H9 (cell line): ENCODE data around the gene LINC01488. TPM values are rescaled to one million over a fixed set of nuclear protein-coding genes. Genes with fewer than 3 reads are reported as not detected.

ENCODE experiments used
- DNase-seq: peaks from one replicate; pipeline ENCODE4 v3.0.0-alpha.2; 2017
- H2AFZ ChIP-seq: one replicate; pipeline ENCODE4 v1.6.1; 2013; ENCODE audit warnings: mild to moderate bottlenecking, low read length, control low read depth, moderate library complexity
- H2AK5ac ChIP-seq: 2 replicates; pipeline ENCODE4 v1.6.1; 2013; ENCODE audit warnings: low read length, control low read depth, mixed read lengths; ENCODE audit not compliant: insufficient read length
- H2BK120ac ChIP-seq: one replicate; pipeline ENCODE4 v1.6.1; 2013; ENCODE audit warnings: low read depth, mild to moderate bottlenecking, low read length, control low read depth, inconsistent platforms; ENCODE audit not compliant: poor library complexity, severe bottlenecking
- H2BK12ac ChIP-seq: 2 replicates; pipeline ENCODE4 v1.6.1; 2013; ENCODE audit warnings: low read length, control low read depth, mixed read lengths, low read depth; ENCODE audit not compliant: insufficient read length
- H2BK15ac ChIP-seq: 2 replicates; pipeline ENCODE4 v1.6.1; 2013; ENCODE audit warnings: low read depth, low read length, control low read depth
- H2BK20ac ChIP-seq: one replicate; pipeline ENCODE4 v1.6.1; 2013; ENCODE audit warnings: low read depth, mild to moderate bottlenecking, low read length, control low read depth, inconsistent platforms; ENCODE audit not compliant: poor library complexity, severe bottlenecking
- H2BK5ac ChIP-seq: 2 replicates; pipeline ENCODE4 v1.6.1; 2013; ENCODE audit warnings: low read length, control low read depth, mixed read lengths; ENCODE audit not compliant: insufficient read length
- H3K14ac ChIP-seq: 2 replicates; pipeline ENCODE4 v1.6.1; 2013; ENCODE audit warnings: low read length, control low read depth; ENCODE audit not compliant: insufficient read depth
- H3K18ac ChIP-seq: 2 replicates; pipeline ENCODE4 v1.6.1; 2013; ENCODE audit warnings: low read depth, mild to moderate bottlenecking, mixed read lengths, low read length, control low read depth; ENCODE audit not compliant: insufficient read length
- H3K23ac ChIP-seq: 2 replicates; pipeline ENCODE4 v1.6.1; 2013; ENCODE audit warnings: low read length, control low read depth, mixed read lengths, low read depth; ENCODE audit not compliant: insufficient read length
- H3K23me2 ChIP-seq: 2 replicates; pipeline ENCODE4 v1.6.1; 2013; ENCODE audit warnings: low read depth, mild to moderate bottlenecking, mixed read lengths, low read length, control low read depth; ENCODE audit not compliant: insufficient read length, poor library complexity, severe bottlenecking
- H3K27ac ChIP-seq: 2 replicates; pipeline ENCODE4 v1.5.1; 2013; ENCODE audit warnings: low read length, control low read depth, mixed read lengths, low read depth; ENCODE audit not compliant: insufficient read length
- H3K27me3 ChIP-seq: 2 replicates; pipeline ENCODE4 v1.6.1; 2013; ENCODE audit warnings: low read length, control low read depth, inconsistent platforms; ENCODE audit not compliant: insufficient read depth
- H3K4ac ChIP-seq: 2 replicates; pipeline ENCODE4 v1.6.1; 2013; ENCODE audit warnings: low read depth, mild to moderate bottlenecking, control low read depth, inconsistent platforms, low read length, moderate library complexity
- H3K4me1 ChIP-seq: 2 replicates; pipeline ENCODE4 v1.6.1; 2013; ENCODE audit warnings: low read length, control low read depth, inconsistent platforms; ENCODE audit not compliant: insufficient read depth
- H3K4me2 ChIP-seq: 2 replicates; pipeline ENCODE4 v1.6.1; 2013; ENCODE audit warnings: low read length, control low read depth, mixed read lengths; ENCODE audit not compliant: insufficient read length, insufficient read depth
- H3K56ac ChIP-seq: 2 replicates; pipeline ENCODE4 v1.6.1; 2013; ENCODE audit warnings: low read depth, mild to moderate bottlenecking, mixed read lengths, low read length, control low read depth; ENCODE audit not compliant: insufficient read length
- H3K79me1 ChIP-seq: 2 replicates; pipeline ENCODE4 v1.6.1; 2013; ENCODE audit warnings: low read depth, mild to moderate bottlenecking, moderate library complexity, low read length, control low read depth, inconsistent platforms; ENCODE audit not compliant: insufficient read depth, poor library complexity, severe bottlenecking
- H3K79me2 ChIP-seq: 2 replicates; pipeline ENCODE4 v1.6.1; 2013; ENCODE audit warnings: low read length, control low read depth, inconsistent platforms; ENCODE audit not compliant: insufficient read depth
- H3K9ac ChIP-seq: 2 replicates; pipeline ENCODE4 v1.6.1; 2013; ENCODE audit warnings: low read length, control low read depth, mixed read lengths; ENCODE audit not compliant: insufficient read length; ENCODE audit errors: extremely low read depth
- H3K9me3 ChIP-seq: one replicate; pipeline ENCODE4 v1.6.1; 2013; ENCODE audit warnings: low read depth, low read length, inconsistent platforms; ENCODE audit not compliant: control insufficient read depth
- H3T11ph ChIP-seq: one replicate; pipeline ENCODE4 v1.6.1; 2013; ENCODE audit warnings: mild to moderate bottlenecking, low read length, control low read depth, inconsistent platforms
- H4K20me1 ChIP-seq: one replicate; pipeline ENCODE4 v1.6.1; 2013; ENCODE audit not compliant: control insufficient read depth, insufficient read length, insufficient read depth
- H4K5ac ChIP-seq: 2 replicates; pipeline ENCODE4 v1.6.1; 2013; ENCODE audit warnings: low read depth, mild to moderate bottlenecking, mixed read lengths, low read length, control low read depth; ENCODE audit not compliant: insufficient read length
- H4K8ac ChIP-seq: replicated peaks from 2 replicates; pipeline ENCODE4 v1.6.1; 2013; ENCODE audit warnings: low read length, control low read depth, mixed read lengths, low read depth; ENCODE audit not compliant: insufficient read length
- H4K91ac ChIP-seq: 2 replicates; pipeline ENCODE4 v1.6.1; 2013; ENCODE audit warnings: low read depth, mild to moderate bottlenecking, moderate library complexity, mixed read lengths, low read length, control low read depth; ENCODE audit not compliant: insufficient read length
- H3K27ac Mint-ChIP-seq, 3 experiments: 2 replicates in 2 of 3; 3 replicates in 1 of 3; pipeline ENCODE4 v1.8.0; 2020 to 2021; ENCODE audit warnings: mixed read lengths in 3 of 3, mild to moderate bottlenecking in 1 of 3, moderate library complexity in 1 of 3
- H3K27me3 Mint-ChIP-seq: 2 replicates; pipeline ENCODE4 v1.8.0; 2021; ENCODE audit warnings: low read depth, mild to moderate bottlenecking, moderate library complexity, mixed read lengths
- H3K36me3 Mint-ChIP-seq, 3 experiments: 2 replicates in 2 of 3; 3 replicates in 1 of 3; pipeline ENCODE4 v1.8.0; 2020 to 2021; ENCODE audit warnings: low read depth in 3 of 3, mixed read lengths in 3 of 3; ENCODE audit not compliant: insufficient read depth in 1 of 3
- H3K4me1 Mint-ChIP-seq, 2 experiments: 2 replicates each; pipeline ENCODE4 v1.8.0; 2020; ENCODE audit warnings: mixed read lengths in 2 of 2
- H3K4me3 Mint-ChIP-seq, 2 experiments: 2 replicates in 1 of 2; 3 replicates in 1 of 2; pipeline ENCODE4 v1.8.0; 2020 to 2021; ENCODE audit warnings: mild to moderate bottlenecking in 2 of 2, mixed read lengths in 2 of 2, moderate library complexity in 1 of 2
- H3K9me3 Mint-ChIP-seq, 2 experiments: 2 replicates in 1 of 2; 3 replicates in 1 of 2; pipeline ENCODE4 v1.8.0; 2020; ENCODE audit warnings: mild to moderate bottlenecking in 2 of 2, mixed read lengths in 2 of 2, moderate library complexity in 1 of 2
- WGBS: extraction: QIAGEN DNeasy Blood & Tissue Kit; methylation state at CpG from one replicate; pipeline ENCODE4 v1.1.7; 2013; ENCODE audit warnings: missing lambda C conversion rate, low lambda C conversion rate, mixed read lengths; ENCODE audit not compliant: insufficient read length; ENCODE audit errors: extremely low coverage; 5-methylcytosine and 5-hydroxymethylcytosine counted together
- total RNA-seq: library from RNA; stranded (reverse); gene quantifications from 2 replicates; pipeline ENCODE4 v1.2.1, GENCODE V29; 2021
- TF ChIP-seq, protein P1 (sequence below): fragments of 200-600 bp; sonication (generic); conservative IDR thresholded peaks from 3 replicates; pipeline ENCODE4 v1.8.0; 2021; ENCODE audit warnings: antibody characterized with exemption, mild to moderate bottlenecking

Gene LINC01488
- total RNA-seq, 1 experiment from 2014 or later = not detected

- no peak overlapping the region for H4K5ac ChIP-seq
- WGBS = no CpG with 5 or more reads among the region's 4 CpGs
- H3K18ac ChIP-seq = no peak overlapping the region
- no peaks in the 10 kb centered on the region for H4K20me1 ChIP-seq
- Mint-ChIP-seq H3K36me3 (peaks cover 3 to 25% (median 6%) of the 10 kb centered on the region in 3 experiments; a peak in 6 of 7 replicates), H3K27me3 (peaks cover 11% of the 10 kb centered on the region), H3K9me3 (peaks cover 13 to 20% of the 10 kb centered on the region in 2 experiments), H3K4me1 (peaks cover 13 to 20% of the 10 kb centered on the region in 2 experiments), H3K4me3 (no peak overlapping the region), H3K27ac (no peak overlapping the region)
- no peaks in the 10 kb centered on the region for H3K79me2 ChIP-seq
- H4K91ac ChIP-seq = no peak overlapping the region
- H3K23ac ChIP-seq = no peak overlapping the region
- H2BK120ac ChIP-seq = no peak overlapping the region
- H3K23me2 ChIP-seq = no peaks in the 10 kb centered on the region
- H2AFZ ChIP-seq = no peak overlapping the region
- no peak overlapping the region for H3K14ac ChIP-seq
- no peak overlapping the region for H3K27ac ChIP-seq
- DNase-seq = no peak
- H3K56ac ChIP-seq = no peak overlapping the region
- no peak overlapping the region for H2BK5ac ChIP-seq
- H3T11ph ChIP-seq = no peak overlapping the region
- no peaks in the 10 kb centered on the region for H3K27me3 ChIP-seq
- peaks cover 3% of the 10 kb centered on the region; the same call in 1 of the 2 replicates for H3K4me1 ChIP-seq
- H3K9ac ChIP-seq = no peak overlapping the region
- H3K4ac ChIP-seq = no peak overlapping the region
- H2BK15ac ChIP-seq = no peak overlapping the region
- no peak overlapping the region for H4K8ac ChIP-seq
- TF ChIP-seq, protein P1, sequence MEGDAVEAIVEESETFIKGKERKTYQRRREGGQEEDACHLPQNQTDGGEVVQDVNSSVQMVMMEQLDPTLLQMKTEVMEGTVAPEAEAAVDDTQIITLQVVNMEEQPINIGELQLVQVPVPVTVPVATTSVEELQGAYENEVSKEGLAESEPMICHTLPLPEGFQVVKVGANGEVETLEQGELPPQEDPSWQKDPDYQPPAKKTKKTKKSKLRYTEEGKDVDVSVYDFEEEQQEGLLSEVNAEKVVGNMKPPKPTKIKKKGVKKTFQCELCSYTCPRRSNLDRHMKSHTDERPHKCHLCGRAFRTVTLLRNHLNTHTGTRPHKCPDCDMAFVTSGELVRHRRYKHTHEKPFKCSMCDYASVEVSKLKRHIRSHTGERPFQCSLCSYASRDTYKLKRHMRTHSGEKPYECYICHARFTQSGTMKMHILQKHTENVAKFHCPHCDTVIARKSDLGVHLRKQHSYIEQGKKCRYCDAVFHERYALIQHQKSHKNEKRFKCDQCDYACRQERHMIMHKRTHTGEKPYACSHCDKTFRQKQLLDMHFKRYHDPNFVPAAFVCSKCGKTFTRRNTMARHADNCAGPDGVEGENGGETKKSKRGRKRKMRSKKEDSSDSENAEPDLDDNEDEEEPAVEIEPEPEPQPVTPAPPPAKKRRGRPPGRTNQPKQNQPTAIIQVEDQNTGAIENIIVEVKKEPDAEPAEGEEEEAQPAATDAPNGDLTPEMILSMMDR = no peak
- no peak overlapping the region for H2AK5ac ChIP-seq
- H2BK12ac ChIP-seq = no peak overlapping the region
- no peak overlapping the region for H3K4me2 ChIP-seq
- H2BK20ac ChIP-seq = no peak overlapping the region
- H3K9me3 ChIP-seq = peaks cover 4% of the 10 kb centered on the region
- H3K79me1 ChIP-seq = no peaks in the 10 kb centered on the region
These were observed 24.8 kb upstream of the LINC01488 start for GRCh38 chr11:69456712-69457111.
